Endometrial microvascular endothelial cells (primary cell): ENCODE data around the gene BRIP1. TPM values are rescaled to one million over a fixed set of nuclear protein-coding genes. Genes with fewer than 3 reads are reported as not detected.
"Not testable (repeated sequence)": the region's sequence is repeated elsewhere in the genome, so short reads cannot be mapped to it uniquely, and the experiment has no call there.

ENCODE experiments used
- in situ Hi-C: cut with HindIII; loops from 2 replicates; pipeline ENCODE4 v1.10.0; 2017; ENCODE audit warnings: low sequenced_read_pairs, low pct_unique_long_range_greater_than_20kb; ENCODE audit errors: inconsistent ontology term
- total RNA-seq: library from RNA; depleted of rRNA; stranded (reverse); fragments of >200 nt; gene quantifications from one replicate; pipeline ENCODE4 v1.2.3, GENCODE V29; 2015; ENCODE audit errors: inconsistent ontology term

BRIP1 gene
- total RNA-seq, 1 donor from 2014 or later: 7.5 TPM

DNA sequence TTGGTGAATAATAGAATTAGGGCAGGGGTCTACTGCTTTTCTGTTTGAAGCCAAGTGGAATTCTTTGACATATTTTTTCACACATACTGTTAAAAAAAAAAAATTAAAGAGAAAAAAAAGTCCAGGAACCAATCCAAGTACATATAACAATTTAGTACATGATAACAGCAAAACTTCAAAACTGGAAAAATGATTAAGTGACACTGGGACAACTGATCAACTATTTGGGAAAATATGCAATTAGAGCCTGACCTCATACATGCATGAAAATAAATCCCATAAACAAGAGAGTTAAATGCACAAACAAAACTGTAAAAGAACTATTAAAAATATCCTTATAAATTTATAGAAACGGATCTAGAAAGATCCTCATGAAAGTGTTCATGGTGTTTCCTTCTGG is 27.7 kb downstream of the BRIP1 start:
- in situ Hi-C loops: no loop called here

DNA sequence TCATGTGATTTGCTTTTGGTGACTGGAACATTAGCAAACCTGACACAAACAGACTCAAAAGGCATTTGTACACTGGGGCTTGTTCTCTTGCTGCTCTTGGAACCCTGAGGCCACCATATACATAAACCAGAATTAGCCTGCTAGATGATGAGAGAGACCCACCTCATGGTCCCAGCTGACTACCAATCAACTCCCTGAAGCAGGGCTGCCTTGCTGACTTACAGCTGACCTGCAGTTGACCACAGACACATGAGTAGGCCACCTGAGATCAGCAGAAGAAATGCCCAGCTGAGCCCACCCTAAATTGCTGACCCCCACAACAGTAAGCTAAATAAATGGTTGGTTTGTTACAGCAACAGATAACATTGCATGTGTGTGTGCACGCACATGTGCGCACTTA is 28.7 kb downstream of the BRIP1 start:
- in situ Hi-C loops: no loop called here

DNA sequence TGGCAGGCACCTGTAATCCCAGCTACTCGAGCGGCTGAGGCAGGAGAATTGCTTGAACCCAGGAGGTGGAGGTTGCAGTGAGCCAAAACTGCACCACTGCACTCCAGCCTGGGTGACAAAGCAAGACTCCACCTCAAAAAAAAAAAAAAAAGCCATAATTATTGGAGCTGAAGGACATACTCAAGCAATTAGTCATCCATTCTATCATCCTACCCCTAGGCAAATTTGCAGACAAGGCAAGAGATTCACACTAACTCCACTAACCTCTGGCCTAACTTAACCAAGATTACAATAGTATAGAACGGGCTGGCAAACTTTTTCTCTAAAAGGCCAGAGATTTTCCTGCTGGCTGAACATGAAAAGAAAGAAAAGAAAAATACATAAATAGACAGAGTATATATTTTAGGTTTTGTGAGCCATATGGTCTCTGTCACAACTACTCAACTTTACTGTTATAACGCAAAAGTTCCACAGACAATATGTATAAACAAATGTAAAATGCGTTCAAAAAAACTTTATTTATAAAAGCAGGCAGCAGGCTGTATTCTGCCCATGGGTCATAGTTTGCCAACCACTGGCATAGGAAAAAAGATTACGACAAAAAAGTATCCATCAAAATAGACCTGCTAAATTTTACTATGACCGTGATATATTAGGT is 29.7 kb downstream of the BRIP1 start:
- in situ Hi-C loops: no loop called here

DNA sequence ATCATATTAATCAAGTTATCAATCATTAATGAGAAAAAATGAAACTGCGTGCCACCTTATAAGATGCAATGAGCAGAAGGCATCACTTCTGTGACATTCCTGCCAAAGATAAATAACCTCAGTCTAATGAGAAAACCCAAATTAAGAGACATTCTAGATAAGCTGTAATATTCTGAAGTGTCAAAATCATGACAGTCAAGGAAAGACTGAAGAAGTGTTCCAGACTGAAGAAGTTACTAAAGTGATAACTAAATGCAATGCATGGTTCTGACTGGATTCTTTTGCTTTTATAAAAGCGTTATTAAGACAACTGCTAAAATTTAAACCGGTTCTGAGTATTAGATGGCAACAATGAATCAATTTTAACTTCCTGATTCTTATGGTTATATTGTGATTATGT is 30.9 kb downstream of the BRIP1 start:
- in situ Hi-C loops: no loop called here

DNA sequence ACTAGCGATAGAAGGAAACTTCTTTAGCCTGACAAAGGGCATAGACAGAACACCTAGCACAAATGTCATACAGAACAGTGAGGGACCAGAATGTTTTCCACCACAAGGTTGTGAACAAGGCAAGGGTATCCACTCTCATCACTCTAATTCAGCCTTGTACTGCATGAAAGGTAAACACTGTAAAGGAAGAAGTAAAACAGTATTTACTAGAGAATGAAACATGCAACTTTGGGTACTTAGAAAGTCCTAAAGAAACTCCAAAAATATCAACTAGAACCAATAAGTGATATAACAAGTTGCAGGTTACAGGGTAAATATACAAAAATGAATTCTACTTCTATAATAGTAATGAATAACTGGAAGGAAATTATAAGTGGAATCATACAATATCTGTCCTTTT is 32.2 kb downstream of the BRIP1 start:
- in situ Hi-C loops: no loop called here

DNA sequence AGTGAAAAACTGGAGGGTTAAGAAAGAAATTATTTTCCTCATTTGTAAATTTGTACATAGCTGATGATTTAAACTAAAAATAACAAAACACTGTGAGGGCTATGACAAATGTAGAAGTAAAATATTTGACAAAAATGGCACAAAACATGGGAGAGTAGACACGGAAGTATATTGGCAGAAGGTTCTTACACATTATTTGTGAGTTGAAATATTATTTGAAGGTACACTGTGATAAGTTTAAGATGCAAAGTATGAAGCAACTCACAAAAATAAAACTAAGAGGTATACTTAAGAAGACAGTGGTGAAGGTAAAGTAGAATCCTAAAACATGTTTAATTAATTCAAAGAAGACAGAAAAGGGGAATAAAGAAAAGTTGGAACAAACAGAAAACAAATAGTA is 34.6 kb downstream of the BRIP1 start:
- in situ Hi-C loops: no loop called here

DNA sequence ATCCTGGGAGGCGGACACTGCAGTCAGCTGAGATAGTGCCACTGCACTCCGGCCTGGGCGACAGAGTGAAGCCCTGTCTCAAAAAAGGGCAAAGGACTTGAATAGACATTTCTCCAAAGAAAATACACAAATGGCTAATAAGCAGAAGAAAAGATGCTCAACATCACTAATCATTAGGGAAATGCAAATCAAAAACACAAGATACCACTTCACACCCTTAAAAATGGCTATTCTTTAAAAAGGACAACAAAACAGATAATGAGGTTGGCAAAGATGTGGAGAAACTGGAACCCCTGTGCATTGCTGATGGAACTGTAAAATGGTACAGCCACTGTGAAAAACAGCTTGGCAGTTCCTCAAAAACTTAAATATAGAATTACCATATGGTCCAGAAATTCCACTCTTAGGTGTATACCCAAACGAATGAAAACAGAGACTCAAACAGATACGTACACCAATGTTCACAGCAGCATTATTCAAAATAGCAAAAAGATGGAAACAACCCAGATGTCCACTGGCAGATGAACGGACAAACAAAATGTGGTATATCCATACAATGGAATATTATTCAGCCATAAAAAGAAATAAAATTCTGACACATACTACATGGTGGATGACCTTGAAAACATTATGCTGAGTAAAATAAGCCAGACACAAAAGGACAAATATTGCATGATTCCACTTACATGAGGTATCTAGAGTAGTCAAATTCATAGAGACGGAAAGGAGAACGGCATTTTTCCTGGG is 35.5 kb downstream of the BRIP1 start:
- in situ Hi-C loops: no loop called here

DNA sequence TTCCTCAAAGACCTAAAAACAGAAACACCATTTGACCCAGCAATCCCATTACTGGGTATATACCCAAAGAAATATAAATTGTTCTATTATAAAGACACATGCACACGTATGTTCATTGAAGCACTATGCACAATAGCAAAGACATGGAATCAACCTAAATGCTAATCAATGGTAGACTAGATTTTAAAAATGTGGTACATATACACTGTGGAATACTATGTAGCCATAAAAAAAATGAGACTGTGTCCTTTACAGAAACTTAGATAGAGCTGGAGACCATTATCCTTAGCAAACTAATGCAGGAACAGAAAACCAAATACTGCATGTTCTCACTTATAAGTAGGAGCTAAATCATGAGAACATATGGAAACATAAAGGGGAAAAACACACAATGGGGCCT is 36.5 kb downstream of the BRIP1 start:
- in situ Hi-C loops: not testable (repeated sequence)

DNA sequence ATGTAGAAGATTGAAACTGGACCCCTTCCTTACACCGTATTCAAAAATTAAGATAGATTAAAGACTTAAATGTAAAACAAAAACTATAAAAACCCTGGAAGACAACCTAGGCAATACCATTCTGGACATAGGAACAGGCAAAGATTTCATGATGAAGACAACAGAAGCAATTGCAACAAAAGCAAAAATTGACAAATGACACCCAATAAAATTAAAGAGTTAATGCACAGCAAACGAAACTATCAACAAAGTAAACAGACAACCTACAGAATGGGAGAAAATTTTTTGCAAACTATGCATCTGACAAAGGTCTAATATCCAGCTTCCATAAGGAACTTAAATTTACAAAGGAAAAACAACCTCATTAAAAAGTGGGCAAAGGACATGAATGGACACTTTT is 37.1 kb downstream of the BRIP1 start:
- in situ Hi-C loops: not testable (repeated sequence)

DNA sequence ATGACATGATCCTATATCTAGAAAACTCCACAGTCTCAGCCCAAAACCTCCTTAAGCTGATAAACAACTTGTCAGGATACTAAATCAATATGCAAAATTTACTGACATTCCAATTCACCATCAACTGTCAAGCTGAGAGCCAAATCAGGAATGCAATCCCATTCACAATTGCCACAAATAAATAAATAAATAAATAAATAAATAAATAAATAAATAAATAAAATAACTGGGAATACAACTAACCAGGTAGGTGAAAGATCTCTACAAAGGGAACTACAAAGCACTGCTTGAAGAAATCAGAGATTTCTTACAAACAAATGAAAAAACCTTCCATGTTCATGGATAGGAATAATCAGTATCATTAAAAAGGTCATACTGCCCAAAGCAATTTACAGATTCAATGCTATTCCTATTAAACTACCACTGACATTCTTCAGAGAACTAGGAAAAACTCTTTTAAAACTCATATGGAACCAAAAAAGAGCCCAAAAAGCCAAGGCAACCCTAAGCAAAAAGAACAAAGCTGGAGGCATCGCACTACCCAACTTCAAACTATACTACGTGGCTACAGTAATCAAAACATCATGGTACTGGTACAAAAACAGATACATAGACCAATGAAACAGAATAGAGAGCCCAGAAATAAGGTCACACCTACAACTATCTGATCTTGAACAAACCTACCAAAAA is 37.7 kb downstream of the BRIP1 start:
- in situ Hi-C loops: no loop called here

DNA sequence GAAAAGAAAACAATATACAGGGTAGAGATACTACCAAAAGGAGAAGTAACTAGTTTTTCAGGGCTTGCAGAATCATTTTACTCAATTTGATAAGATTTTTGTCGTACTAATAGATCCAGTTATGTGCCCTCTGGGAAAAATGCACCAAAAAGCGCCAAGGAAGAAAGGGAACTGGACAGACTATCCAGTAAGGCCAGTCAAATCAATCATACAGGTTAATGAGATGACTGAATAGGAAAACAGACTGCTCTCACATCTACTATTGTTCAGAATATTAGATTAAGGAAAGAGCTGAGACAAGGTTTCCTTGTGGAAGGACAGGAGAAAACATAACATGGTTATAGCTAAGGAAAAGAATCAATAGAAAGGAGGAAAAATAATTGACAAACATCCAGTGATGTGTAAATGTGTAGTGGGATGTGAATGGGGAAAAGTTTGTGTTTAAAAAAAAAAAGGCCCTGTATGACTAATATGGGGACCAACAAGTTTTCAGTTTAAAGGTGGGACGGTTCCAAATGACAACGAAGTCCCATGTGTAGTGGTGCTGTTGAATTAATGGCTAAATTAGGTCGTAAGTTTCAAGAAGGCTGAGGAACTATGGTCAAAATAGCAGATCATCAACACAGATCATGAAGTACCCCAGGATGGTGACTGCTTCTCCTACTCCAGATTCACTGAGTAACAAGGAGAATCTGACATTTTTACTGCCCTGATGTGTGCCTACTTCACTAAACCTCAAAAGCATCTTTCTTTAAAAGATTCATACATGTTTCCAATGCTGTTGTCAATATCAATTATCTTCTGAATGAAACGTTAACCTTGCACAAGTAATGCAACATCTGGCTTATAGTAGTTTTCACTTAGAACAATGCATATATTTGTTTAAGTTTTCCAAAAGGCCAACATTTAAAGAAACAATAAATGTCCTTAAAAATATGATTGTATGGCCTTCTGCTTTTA is 40.7 kb downstream of the BRIP1 start:
- in situ Hi-C loops: no loop called here

DNA sequence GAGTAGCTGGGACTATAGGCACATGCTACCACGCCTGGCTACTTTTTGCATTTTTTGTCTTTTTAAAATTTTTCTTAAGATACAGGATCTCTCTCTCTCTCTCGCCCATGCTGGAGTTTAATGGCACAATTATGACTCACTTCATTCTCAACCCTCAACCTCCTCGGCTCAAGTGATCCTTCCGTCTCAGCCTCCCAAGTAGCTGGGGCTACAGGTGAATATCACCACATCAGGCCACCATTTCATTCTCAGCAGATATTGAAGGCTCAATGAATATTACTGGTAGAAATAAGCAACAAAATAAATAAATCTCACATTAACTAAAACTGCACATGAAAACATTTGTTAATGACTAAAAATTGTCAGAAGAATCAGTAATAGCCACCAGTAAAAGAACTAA is 41.7 kb downstream of the BRIP1 start:
- in situ Hi-C loops: no loop called here

DNA sequence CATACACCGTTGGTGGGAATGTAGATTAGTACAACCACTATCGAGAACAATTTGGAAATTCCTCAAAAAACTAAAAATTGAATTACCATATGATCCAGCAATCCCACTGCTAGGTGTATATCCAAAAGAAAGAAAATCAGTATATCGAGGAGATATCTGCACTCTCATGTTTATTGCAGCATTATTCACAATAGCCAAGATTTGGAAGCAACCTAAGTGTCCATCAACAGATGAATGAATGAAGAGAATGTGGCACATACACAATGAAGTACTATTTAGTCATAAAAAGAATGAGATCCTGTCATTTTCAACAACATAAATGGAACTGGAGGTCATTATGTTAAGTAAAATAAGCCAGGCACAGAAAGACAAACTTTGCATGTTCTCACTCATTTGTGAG is 44.1 kb downstream of the BRIP1 start:
- in situ Hi-C loops: not testable (repeated sequence)

DNA sequence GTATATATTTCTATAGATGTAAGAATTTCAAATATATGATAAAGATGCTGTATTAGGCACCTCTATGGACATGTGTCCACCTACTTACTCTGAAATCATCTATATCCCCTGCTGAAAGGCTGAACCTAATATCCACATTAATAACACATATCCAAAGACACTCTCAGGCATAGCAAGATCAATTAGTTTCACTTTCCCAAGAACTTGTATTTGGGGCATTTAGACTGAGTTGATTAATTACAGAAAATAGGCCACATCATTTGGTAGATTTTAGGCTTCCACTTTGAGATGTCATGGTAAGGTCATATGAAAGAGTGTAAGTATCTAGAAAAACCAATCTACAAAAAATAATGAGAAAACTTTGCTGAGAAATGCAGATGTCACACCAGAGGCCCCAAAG is 45.1 kb downstream of the BRIP1 start:
- in situ Hi-C loops: no loop called here

DNA sequence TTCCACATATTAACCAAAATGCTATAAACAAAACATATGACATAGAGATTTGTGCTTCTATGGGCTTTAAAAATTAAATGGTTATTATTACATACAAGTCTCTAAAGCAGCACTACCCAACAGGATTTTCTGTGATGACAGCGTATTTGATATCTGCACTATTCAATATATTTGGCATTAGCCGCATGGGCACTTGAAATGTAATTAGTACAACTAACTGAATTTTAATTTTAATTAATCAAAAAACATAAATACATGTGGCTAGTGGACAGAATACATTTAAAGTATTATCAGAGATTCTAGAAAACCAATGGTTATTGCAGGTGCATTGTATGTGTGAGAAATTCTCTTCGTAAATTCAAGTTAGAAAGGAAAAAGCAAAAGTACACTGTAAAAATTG is 45.9 kb downstream of the BRIP1 start:
- in situ Hi-C loops: no loop called here

DNA sequence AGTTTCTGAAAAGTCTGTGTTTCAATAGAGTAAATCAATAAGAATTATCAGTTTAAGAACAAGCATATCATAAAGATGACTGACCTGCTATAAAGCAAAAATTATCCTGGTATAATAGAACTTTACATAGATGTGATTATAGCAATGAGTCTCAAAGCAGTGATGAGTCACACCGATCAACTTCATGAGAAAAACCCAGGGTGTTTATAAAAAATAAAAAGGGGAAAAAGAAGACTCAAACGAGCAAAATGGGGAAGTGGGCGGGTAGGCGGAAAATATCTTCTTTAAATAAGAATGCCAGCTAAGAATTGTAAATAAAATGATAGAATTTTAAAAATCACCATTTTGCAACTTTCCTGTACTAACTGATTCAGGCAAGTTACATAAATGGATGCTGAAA is 46.8 kb downstream of the BRIP1 start:
- in situ Hi-C loops: no loop called here

DNA sequence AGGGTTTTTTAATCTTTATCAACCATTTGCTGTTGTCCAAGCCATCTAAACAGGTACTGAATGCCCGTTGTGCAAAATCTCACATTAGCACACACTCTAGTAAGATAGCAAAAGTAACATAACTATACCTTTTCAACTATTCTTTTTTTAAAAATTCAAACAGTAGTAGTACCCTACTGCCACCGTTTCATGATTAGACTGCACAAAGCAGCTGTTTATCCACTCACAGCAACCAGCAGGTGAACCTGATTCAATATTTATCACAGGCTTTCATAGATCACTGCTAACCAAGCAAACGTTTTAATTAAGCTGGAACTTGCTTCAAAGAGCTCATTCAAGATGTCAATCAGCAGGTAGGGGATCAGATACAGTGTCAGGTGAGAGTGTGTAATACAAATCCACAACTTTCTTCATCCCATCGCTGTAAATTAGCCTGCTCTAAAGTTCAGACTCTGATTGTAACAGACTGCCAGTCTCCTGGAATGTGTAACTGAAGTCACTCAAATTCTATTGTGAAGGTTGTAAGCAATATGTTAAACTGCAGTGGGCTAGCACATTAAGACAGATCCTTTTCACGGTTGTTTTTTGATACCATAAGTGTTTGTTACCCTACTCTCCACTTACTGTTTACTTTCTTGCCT is 47.3 kb downstream of the BRIP1 start:
- in situ Hi-C loops: no loop called here

DNA sequence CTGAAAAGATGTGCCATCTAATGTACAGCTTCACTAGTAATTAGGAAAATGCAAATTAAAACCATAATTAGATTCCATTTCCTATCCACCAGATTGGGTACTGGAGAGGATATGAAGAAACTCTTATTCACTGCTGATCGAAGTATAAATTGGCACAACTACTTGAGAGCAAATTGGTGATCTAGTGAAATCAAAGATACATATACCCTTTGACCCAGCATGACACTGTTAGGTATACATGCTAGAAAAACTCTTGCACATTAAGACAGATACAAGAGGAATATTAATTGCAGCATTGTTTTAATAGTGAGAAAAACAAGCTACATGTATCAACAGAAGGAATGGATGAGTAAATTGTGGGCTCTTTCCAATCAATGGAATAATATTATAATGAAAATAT is 48.8 kb downstream of the BRIP1 start:
- in situ Hi-C loops: no loop called here

DNA sequence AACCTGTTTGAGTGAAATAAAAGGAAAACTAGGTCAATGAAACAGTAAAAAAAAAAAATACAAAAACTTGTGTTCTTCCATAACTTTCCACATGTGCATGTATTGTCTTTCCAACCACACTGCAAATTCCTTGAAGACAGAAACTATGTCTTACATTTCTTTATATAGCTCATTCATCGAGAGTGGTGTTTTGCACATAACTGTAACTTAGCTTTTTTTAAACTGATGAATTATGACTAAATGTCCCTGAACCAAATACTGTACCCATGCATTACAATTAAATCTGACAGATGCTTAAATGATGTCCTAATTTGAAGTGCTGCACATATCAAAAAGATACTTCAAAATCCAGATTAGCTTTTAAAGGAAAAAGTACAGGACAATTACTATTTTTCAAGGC is 50.1 kb downstream of the BRIP1 start:
- in situ Hi-C loops: no loop called here
